HEK293 (cell line): ENCODE data around the gene TUBD1.
"Not testable (repeated sequence)": the region's sequence is repeated elsewhere in the genome, so short reads cannot be mapped to it uniquely, and the experiment has no call there.

Experiments
- KLF1 ChIP-seq: fragments of 450-650 bp; formaldehyde crosslinking; IDR thresholded peaks from 2 replicates; pipeline ENCODE4 v1.5.1; 2016; ENCODE audit warnings: missing biosample characterization, missing genetic modification characterization
- SCRT1 ChIP-seq: fragments of 450-650 bp; formaldehyde crosslinking; IDR thresholded peaks from 2 replicates; pipeline ENCODE4 v1.5.1; 2016; ENCODE audit warnings: missing biosample characterization, missing genetic modification characterization, borderline replicate concordance
- ZBTB48 ChIP-seq: fragments of 450-650 bp; formaldehyde crosslinking; IDR thresholded peaks from 2 replicates; pipeline ENCODE4 v1.5.1; 2016; ENCODE audit warnings: missing biosample characterization, missing genetic modification characterization
- ZNF175 ChIP-seq: fragments of 450-650 bp; formaldehyde crosslinking; IDR thresholded peaks from 2 replicates; pipeline ENCODE4 v1.5.1; 2016; ENCODE audit warnings: missing biosample characterization, missing genetic modification characterization
- ZNF274 ChIP-seq, 2 experiments: fragments of 200-500 bp in 1 of 2; fragments of 450-650 bp in 1 of 2; sonication (Bioruptor generic) in 1 of 2; formaldehyde crosslinking in 1 of 2; IDR thresholded peaks; 2 replicates each; pipeline versions ENCODE4 v1.5.1 to v1.6.1; 2014 to 2016; ENCODE audit warnings: borderline replicate concordance in 1 of 2, inconsistent platforms in 1 of 2, low read length in 1 of 2, missing biosample characterization in 1 of 2, missing genetic modification characterization in 1 of 2
- ZNF426 ChIP-seq: fragments of 450-650 bp; formaldehyde crosslinking; IDR thresholded peaks from 2 replicates; pipeline ENCODE4 v1.5.1; 2017; ENCODE audit warnings: missing biosample characterization, missing genetic modification characterization, mild to moderate bottlenecking, inconsistent platforms, moderate library complexity
- ZNF626 ChIP-seq: fragments of 450-650 bp; sonication (Bioruptor Pico); formaldehyde crosslinking; IDR thresholded peaks from 2 replicates; pipeline ENCODE4 v1.5.1; 2018; ENCODE audit warnings: missing biosample characterization, missing genetic modification characterization, inconsistent platforms
- TF ChIP-seq, protein P1 (sequence below): fragments of 450-650 bp; formaldehyde crosslinking; IDR thresholded peaks from 2 replicates; pipeline ENCODE4 v1.5.1; 2016; ENCODE audit warnings: missing biosample characterization, missing genetic modification characterization
- TF ChIP-seq, protein P2 (sequence below): fragments of 450-650 bp; formaldehyde crosslinking; IDR thresholded peaks from 2 replicates; pipeline ENCODE4 v1.5.1; 2016; ENCODE audit warnings: missing biosample characterization, missing genetic modification characterization
- TF ChIP-seq, protein P3 (sequence below): fragments of 450-650 bp; formaldehyde crosslinking; IDR thresholded peaks from 2 replicates; pipeline ENCODE4 v1.5.1; 2016; ENCODE audit warnings: missing biosample characterization, missing genetic modification characterization, low read depth
- TF ChIP-seq, protein P4 (sequence below): fragments of 450-650 bp; formaldehyde crosslinking; IDR thresholded peaks from 2 replicates; pipeline ENCODE4 v1.5.1; 2016; ENCODE audit warnings: missing biosample characterization, missing genetic modification characterization
- TF ChIP-seq, protein P5 (sequence below): fragments of 450-650 bp; formaldehyde crosslinking; IDR thresholded peaks from 2 replicates; pipeline ENCODE4 v1.5.1; 2016; ENCODE audit warnings: missing biosample characterization, missing genetic modification characterization

DNA sequence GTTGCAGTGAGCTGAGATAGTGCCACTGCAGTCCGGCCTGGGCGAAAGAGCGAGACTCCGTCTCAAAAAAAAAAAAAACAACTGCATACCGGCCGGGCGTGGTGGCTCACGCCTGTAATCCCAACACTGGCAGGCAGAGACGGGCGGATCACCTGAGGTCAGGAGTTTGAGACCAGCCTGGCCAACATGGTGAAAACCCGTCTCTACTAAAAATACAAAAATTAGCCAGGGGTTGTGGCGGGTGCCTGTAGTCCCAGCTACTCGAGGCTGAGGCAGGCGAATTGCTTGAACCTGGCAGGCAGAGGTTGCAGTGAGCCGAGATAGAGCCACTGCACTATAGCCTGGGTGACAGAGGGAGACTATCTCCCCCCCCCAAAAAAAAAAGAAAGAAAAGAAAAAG lies 42.4 kb downstream of the TUBD1 start:
- not testable (repeated sequence) for TF ChIP-seq ZNF626; SCRT1 (tag by site-specific recombination); ZNF175 (tag by site-specific recombination); ZNF426 (tag by site-specific recombination); KLF1 (tag by site-specific recombination); ZBTB48 (tag by site-specific recombination); ZNF274 (IDR thresholded peaks at IDR 0.05; ENCODE audit: low read length); ZNF274 (tag by site-specific recombination; IDR thresholded peaks at IDR 0.05; ENCODE audit: borderline replicate concordance)
- TF ChIP-seq, protein P1, sequence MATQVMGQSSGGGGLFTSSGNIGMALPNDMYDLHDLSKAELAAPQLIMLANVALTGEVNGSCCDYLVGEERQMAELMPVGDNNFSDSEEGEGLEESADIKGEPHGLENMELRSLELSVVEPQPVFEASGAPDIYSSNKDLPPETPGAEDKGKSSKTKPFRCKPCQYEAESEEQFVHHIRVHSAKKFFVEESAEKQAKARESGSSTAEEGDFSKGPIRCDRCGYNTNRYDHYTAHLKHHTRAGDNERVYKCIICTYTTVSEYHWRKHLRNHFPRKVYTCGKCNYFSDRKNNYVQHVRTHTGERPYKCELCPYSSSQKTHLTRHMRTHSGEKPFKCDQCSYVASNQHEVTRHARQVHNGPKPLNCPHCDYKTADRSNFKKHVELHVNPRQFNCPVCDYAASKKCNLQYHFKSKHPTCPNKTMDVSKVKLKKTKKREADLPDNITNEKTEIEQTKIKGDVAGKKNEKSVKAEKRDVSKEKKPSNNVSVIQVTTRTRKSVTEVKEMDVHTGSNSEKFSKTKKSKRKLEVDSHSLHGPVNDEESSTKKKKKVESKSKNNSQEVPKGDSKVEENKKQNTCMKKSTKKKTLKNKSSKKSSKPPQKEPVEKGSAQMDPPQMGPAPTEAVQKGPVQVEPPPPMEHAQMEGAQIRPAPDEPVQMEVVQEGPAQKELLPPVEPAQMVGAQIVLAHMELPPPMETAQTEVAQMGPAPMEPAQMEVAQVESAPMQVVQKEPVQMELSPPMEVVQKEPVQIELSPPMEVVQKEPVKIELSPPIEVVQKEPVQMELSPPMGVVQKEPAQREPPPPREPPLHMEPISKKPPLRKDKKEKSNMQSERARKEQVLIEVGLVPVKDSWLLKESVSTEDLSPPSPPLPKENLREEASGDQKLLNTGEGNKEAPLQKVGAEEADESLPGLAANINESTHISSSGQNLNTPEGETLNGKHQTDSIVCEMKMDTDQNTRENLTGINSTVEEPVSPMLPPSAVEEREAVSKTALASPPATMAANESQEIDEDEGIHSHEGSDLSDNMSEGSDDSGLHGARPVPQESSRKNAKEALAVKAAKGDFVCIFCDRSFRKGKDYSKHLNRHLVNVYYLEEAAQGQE: not testable (repeated sequence)
- TF ChIP-seq, protein P2, sequence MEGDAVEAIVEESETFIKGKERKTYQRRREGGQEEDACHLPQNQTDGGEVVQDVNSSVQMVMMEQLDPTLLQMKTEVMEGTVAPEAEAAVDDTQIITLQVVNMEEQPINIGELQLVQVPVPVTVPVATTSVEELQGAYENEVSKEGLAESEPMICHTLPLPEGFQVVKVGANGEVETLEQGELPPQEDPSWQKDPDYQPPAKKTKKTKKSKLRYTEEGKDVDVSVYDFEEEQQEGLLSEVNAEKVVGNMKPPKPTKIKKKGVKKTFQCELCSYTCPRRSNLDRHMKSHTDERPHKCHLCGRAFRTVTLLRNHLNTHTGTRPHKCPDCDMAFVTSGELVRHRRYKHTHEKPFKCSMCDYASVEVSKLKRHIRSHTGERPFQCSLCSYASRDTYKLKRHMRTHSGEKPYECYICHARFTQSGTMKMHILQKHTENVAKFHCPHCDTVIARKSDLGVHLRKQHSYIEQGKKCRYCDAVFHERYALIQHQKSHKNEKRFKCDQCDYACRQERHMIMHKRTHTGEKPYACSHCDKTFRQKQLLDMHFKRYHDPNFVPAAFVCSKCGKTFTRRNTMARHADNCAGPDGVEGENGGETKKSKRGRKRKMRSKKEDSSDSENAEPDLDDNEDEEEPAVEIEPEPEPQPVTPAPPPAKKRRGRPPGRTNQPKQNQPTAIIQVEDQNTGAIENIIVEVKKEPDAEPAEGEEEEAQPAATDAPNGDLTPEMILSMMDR (tag by site-specific recombination): not testable (repeated sequence)
- TF ChIP-seq, protein P3, sequence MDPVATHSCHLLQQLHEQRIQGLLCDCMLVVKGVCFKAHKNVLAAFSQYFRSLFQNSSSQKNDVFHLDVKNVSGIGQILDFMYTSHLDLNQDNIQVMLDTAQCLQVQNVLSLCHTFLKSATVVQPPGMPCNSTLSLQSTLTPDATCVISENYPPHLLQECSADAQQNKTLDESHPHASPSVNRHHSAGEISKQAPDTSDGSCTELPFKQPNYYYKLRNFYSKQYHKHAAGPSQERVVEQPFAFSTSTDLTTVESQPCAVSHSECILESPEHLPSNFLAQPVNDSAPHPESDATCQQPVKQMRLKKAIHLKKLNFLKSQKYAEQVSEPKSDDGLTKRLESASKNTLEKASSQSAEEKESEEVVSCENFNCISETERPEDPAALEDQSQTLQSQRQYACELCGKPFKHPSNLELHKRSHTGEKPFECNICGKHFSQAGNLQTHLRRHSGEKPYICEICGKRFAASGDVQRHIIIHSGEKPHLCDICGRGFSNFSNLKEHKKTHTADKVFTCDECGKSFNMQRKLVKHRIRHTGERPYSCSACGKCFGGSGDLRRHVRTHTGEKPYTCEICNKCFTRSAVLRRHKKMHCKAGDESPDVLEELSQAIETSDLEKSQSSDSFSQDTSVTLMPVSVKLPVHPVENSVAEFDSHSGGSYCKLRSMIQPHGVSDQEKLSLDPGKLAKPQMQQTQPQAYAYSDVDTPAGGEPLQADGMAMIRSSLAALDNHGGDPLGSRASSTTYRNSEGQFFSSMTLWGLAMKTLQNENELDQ (tag by site-specific recombination): not testable (repeated sequence)
- TF ChIP-seq, protein P4, sequence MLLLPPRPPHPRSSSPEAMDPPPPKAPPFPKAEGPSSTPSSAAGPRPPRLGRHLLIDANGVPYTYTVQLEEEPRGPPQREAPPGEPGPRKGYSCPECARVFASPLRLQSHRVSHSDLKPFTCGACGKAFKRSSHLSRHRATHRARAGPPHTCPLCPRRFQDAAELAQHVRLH (tag by site-specific recombination): not testable (repeated sequence)
- TF ChIP-seq, protein P5, sequence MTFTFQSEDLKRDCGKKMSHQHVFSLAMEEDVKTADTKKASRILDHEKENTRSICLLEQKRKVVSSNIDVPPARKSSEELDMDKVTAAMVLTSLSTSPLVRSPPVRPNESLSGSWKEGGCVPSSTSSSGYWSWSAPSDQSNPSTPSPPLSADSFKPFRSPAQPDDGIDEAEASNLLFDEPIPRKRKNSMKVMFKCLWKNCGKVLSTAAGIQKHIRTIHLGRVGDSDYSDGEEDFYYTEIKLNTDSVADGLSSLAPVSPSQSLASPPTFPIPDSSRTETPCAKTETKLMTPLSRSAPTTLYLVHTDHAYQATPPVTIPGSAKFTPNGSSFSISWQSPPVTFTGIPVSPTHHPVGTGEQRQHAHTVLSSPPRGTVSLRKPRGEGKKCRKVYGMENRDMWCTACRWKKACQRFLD: not testable (repeated sequence)
